GM10248 (cell line): Measurements from ENCODE around the gene LNX1.

ENCODE experiments used
- CTCF ChIA-PET: fragments of 300-600 bp; sonication (Branson Sonifier 250); formaldehyde crosslinking; extraction: SDS; loops from one replicate; lab custom pipeline; 2021; ENCODE audit warnings: antibody characterized with exemption; lab: Yijun Ruan, JAX
- POLR2A ChIA-PET: fragments of 350-650 bp; sonication (Branson Sonifier 250); formaldehyde crosslinking; extraction: SDS; loops from one replicate; lab custom pipeline; 2020; ENCODE audit warnings: antibody characterized with exemption; lab: Yijun Ruan, JAX
- DNase-seq: peaks from one replicate; pipeline ENCODE4 v3.0.0; 2012; ENCODE audit errors: extremely low spot score
- CTCF ChIP-seq: IDR thresholded peaks from 2 replicates; pipeline ENCODE4 v1.5.1; 2012; ENCODE audit warnings: mild to moderate bottlenecking, low read depth; ENCODE audit errors: extremely low read depth, missing control alignments, control extremely low read depth

LNX1 gene

GRCh38 chr4:53559021-53559620 lies 32.2 kb downstream of the LNX1 start:
- ChIA-PET CTCF (interaction anchor here (1.0 to 1.5 kb wide), 6 partner anchors 17 to 244 kb away, joined by 3 to 4 read pairs (median 3); no protein-coding TSS in a partner anchor), POLR2A (no interaction called here)
- TF ChIP-seq CTCF: no peak

GRCh38 chr4:53558065-53558801 lies 33.1 kb downstream of the LNX1 start:
- POLR2A ChIA-PET: no interaction called here
- TF ChIP-seq CTCF: no peak
- no peak for DNase-seq
- CTCF ChIA-PET: interaction anchor here (1.2 to 1.5 kb wide), 3 partner anchors 29 to 69 kb away, joined by 3 read pairs; no protein-coding TSS in a partner anchor

More at GRCh38 chr4:53559021-53559620, 32.2 kb downstream of the LNX1 start:
- DNase-seq: no peak

GRCh38 chr4:53557669-53558064 lies 33.6 kb downstream of the LNX1 start:
- DNase-seq: no peak
- POLR2A ChIA-PET: no interaction called here
- CTCF ChIA-PET: interaction anchor here (1.3 to 1.5 kb wide), 3 partner anchors 28 to 69 kb away, joined by 3 to 4 read pairs (median 3); no protein-coding TSS in a partner anchor
- no peak for TF ChIP-seq CTCF

GRCh38 chr4:53556651-53557050 lies 34.6 kb downstream of the LNX1 start:
- ChIA-PET CTCF (interaction anchor here (1.1 to 1.5 kb wide), 2 partner anchors 14 to 46 kb away, joined by 3 to 4 read pairs; no protein-coding TSS in a partner anchor), POLR2A (no interaction called here)
- DNase-seq: no peak
- no peak for TF ChIP-seq CTCF

GRCh38 chr4:53553486-53554210 lies 37.6 kb downstream of the LNX1 start:
- POLR2A ChIA-PET: no interaction called here
- no peak for TF ChIP-seq CTCF
- CTCF ChIA-PET: no interaction called here
- DNase-seq: no peak

- CTCF ChIA-PET: interaction anchor here (1.4 kb wide), 1 partner anchor 31 kb away, joined by 3 read pairs; no protein-coding TSS in a partner anchor
- POLR2A ChIA-PET: no interaction called here
- no peak for TF ChIP-seq CTCF
- no peak for DNase-seq
Observed at GRCh38 chr4:53552711-53553110, 38.6 kb downstream of the LNX1 start.
